ENCODE results near the gene AMOTL1.

Gene AMOTL1, protein sequence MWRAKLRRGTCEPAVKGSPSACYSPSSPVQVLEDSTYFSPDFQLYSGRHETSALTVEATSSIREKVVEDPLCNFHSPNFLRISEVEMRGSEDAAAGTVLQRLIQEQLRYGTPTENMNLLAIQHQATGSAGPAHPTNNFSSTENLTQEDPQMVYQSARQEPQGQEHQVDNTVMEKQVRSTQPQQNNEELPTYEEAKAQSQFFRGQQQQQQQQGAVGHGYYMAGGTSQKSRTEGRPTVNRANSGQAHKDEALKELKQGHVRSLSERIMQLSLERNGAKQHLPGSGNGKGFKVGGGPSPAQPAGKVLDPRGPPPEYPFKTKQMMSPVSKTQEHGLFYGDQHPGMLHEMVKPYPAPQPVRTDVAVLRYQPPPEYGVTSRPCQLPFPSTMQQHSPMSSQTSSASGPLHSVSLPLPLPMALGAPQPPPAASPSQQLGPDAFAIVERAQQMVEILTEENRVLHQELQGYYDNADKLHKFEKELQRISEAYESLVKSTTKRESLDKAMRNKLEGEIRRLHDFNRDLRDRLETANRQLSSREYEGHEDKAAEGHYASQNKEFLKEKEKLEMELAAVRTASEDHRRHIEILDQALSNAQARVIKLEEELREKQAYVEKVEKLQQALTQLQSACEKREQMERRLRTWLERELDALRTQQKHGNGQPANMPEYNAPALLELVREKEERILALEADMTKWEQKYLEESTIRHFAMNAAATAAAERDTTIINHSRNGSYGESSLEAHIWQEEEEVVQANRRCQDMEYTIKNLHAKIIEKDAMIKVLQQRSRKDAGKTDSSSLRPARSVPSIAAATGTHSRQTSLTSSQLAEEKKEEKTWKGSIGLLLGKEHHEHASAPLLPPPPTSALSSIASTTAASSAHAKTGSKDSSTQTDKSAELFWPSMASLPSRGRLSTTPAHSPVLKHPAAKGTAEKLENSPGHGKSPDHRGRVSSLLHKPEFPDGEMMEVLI

DNA sequence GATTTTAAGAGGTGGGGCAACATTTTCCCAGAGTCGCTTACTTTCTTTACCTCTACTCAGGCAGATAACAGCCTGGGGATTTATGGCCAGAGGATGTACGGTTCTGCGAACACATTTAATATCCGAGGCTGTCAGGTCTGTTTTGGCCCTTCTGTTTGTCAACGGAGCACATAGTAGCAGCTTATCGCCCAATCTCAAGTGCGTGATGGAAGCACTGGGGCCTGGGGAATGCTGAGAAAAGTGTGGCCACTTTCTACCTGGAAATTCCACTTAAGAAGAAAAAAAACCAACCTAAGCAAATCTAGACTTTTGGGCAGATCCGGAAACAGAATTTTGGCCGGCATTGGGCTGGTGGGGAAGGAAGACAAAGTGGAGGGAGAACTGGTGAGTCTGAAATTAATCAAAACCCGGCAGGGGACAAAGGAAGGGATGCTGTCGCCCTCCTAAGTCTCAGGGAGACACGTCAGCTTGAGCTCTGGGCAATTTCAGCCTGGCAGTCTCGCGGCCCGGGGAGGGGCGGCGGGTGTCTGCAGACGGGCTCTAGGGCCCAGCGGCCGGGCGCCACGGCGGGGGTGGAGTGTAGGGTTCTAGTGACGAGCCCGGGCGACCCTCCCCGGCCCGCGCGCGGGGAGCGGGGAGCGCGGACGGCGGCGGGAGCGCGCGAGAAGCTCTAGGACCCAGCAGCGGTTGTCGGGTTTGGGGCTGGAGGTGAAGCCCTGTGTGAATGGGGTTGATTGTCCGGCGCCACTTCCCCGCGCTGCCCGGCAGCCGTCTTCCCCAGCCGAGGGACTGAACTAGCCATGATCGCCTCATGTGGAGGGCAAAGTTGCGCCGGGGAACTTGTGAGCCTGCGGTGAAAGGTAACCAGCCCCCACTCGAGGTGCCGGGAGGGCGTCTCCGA lies at the start of gene AMOTL1:
Gene AMOTL1, plus strand, starts transcription at position 656 of the 901 bp plus-strand sequence. Its CDS starts 156 bp downstream, at position 812.
- DNase-seq = peak; percentile 72

DNA sequence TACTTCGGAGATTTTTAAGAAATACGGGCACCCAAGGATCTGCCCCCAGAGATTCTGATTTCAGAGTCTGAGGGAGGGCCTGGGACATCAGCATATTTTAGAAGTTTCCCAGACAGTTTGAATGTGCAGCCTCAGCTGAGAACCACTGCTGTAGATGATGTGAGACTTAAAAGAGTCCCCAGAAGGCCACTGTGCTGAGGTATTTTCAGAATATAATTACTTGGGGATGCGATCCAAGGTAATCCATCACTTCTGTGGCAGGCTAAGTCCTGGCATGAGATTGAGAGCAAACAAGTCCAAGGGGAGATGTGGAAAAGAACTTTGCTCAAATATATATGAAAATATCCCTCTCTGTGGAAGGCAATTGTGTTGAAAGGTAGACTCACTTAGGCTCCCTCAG lies 48.3 kb upstream of the AMOTL1 start:
- no peak for DNase-seq

DNA sequence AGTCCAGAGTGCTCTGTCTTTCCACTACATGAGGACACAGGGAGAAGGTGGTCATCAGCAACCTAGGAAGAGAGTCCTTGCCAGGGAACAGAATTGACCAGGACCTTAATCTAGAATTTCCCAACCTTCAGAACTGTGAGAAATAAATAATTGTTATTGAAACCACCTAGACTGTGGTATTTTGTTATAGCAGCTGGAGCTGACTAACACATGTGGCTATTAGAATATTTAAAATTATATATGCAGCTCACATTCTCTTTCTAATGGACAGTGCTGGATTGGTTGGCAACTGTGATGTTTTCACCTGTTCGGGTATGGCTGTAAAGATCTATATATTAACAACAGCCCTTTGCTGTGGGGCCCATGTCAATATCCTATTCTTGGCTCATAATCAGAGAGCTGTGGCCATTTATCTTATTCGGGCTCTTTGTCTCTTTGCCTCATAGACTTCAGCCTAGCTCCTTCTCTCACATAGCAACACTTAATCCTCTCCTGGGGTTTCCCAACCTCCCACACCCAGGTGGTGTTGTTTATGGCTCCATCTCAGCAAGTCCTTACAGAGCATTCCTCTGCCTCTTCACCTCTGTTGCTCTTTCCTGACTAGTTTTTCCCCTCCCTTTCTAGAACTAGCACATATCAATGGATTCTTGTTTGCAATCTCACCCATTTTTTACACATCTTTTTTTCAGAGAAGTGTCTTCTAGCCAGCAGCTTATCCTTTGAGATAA lies 46.4 kb upstream of the AMOTL1 start:
- DNase-seq = no peak

DNA sequence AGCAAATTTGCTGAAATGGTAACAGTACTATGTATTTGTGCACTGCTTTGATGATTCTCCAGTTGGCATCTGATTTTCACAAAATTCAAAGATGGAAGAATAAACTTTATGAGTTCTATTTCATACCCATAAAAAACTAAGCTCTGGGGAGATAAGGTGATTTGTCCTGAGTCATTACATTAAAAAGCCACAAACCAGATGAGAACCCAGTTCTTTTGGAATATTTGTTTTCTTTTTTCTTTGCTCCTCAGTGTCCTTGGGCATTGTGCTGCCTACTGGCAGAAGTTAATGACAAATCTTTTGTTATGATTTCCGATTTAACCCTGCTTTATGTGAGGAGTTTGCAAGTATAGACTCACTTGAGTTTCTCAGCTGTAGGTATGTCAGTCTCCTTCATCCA lies 45.4 kb upstream of the AMOTL1 start:
- DNase-seq = no peak

DNA sequence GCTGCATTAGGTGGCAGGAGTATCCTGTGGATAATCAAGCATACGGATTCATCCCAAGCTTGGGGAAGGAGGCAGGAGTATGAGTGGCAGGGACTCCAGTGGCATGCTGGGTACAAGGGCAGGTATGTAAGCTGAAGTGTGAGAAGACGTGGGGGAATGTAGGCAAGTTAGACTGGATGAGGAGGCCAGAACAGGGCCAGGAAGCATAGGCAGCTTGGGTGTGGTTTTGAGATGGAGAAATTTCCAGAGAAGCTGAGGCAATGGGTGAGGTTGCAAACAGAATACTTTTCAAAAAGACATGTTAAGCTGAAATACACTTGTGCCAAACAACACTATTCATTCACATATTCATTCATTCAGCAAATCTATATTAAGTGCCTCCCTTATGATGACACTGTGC lies 43.1 kb upstream of the AMOTL1 start:
- no peak for DNase-seq

DNA sequence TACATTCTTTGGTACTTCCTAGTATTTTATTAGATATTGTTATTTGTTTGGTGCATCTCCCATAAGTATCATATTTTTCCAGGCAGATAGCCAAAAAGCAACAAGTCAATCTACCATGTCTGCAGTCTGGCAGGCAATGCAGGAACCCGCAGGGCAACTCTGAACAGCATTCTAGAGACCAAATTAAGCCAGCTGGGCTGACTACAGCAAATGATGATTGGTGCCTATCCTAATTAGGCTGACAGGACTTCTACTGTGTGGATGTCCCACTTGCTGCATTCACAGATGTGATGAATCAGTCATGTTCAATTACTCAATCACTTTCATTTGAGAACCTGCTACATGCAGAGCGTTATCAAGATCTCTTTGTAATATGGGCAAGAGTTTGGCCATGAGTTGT lies 40.3 kb upstream of the AMOTL1 start:
- no peak for DNase-seq

DNA sequence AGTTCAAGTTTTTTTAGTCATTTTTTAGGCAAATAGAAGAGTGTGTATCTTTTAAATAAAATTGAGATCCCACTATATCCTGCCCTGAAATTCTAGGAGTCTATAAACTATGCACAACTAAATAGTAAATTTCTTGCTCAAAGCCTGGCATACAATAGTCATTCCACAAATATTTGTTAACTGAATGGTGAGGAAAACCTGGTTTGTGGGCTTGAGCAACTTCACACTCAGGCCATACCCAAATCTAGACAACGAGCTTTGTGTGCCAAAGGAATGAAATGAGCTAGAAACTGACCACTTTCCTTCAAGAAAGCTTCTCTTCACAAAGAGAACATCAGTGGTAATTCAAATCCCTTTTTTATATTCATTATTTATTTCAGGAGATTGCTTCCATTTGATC lies 39.6 kb upstream of the AMOTL1 start:
- no peak for DNase-seq

DNA sequence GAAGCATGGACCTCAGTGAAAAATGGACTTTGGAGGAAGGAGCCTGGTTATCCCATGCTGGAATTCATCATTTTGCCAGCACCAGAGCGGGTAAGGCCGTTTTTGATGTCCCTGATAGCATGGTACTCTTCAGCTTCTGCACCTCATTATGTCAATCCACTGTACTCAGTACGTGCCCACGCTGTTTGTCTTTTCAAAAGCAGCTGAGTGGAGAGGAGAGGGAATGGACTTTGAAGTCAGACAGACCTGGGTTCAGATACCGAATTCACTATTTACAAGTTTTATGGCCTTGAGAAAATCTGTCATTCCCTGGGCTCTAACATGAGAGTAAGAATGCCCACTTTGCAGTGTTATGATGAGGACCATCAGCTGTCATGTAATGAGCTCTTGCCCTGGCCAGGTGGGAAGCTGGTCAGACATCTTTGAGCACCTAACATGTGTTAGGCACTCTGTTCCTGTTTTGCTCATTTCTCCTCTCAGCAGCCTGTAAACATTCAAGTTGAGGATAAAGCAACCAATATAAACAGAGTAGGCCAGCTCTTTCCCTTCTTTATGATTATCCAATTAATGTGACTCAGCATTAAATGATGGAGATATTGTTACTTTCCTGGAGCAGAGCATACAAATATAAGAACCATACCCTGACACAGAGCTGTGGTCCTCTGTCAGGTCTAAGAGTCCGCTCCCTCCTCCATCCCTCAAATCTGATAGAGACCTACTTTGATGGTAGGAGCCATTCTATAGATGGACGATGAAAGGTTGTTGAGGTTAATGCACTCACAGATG lies 39.0 kb upstream of the AMOTL1 start:
- DNase-seq = no peak

DNA sequence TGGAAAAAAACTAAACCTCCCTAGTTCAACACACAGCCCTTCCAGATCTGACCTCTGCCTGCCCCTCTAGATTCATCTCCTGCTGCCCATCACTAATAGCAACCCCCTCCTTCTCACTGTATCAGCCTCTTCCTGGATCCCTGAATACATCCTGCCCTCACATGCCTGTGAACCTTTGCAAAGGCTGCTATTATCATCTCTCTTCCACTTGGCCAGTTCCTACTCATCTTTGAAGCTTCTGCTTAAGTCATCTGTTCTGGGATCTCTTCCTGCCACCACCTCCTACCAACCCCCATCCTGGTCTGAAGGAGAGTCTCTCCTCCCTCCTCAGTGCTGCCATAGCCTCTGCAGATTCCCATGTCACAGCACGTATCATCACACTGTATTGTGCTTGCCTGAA lies 38.0 kb upstream of the AMOTL1 start:
- DNase-seq = no peak

DNA sequence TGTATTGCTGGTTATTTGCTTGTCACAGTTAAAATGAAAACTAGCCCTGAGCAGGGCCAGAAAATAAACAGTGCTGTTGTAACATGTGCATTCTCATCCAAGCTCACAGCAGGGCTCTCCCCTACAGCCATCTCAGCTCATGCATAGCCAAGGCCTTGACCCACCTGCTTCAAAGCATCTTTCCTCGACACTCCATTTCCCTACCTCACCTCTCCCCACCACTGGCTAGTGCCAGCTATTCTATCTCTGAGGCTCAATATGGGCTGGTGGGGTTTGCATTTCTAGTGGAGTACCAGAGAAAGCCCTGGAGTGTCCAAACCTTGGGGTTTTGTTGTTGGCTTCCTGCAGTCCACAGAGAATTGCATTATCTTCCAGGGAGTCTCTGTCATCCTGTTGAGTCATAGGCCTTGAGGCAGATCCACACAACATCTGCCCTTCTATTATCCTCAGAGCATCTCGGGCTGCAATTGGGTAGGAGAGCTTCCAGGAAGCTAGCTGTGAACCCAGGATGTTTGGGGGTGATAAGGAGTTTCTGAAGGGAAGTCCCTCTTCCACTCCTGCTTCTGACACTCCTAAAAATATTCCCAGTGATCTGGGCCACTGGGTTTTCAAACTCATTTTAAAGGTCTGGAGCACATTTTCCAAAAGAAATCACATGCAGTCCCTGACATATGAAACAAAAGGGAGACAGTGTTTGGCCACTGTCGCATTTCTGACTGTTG lies 36.1 kb upstream of the AMOTL1 start:
- peak; percentile 54 for DNase-seq

DNA sequence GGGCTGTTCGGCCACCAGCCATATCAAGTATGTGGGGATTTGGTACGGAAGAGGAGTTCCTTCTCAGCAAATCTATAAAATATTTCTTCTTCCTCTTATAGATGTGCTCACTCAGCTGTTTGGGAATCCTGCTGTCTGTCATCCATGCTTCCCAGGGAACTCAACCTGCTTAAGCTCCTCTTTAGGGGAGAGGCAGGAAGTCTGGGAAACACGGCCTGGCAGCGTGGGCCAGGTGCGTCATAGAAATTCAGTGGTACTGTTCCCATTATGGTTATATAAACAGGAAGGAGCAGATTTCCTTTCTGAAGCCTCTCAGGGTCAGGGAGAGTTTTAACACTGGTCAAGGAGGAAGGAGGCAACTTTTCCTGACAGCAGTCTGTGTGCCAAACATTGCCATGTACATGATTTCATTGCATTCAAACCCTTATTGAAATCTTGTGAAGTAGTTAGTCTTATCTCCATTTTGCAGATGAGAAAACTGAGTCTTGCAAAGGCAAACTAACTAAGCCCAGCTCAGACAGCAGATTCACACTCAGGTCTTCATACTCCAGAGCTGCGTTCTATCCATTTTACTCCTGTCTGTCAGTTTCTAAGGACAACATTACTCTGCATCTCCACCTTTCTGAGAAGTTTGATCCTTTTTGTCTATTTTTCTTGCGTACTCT lies 35.4 kb upstream of the AMOTL1 start:
- no peak for DNase-seq

DNA sequence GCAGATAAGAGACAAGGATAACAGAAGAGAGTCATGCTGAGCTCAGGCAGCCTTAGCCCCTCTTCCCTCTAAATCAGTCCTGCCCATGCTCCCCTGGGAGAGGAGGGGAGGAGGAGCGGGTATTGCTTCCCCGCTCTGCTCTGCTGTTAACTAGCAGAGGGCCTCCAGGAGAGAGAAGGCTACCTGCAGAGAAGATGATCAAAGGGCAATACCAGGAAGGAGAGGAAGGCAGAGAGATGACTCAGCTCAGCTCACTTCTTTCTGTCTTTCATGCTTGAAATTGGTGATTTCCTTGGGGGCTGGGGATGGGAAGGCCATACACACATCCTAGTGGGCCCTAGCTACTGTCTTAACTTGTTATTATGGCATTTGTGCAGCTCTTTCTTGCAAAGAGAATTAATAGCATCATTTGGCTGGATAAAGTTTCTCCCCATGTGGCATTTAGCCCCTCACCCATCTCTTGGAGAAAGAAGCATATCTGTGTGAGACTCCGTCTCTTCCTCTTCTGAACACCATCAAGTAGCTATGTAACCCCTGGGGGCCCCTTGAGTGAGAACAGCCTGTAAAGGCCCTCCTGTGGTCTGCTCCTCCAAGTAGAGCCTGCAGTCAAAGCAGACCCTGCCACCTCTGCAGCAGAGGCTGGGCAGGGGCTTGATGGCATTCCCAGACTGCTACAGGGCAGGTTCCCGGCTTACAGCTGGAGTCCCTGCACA lies 33.4 kb upstream of the AMOTL1 start:
- DNase-seq = no peak

DNA sequence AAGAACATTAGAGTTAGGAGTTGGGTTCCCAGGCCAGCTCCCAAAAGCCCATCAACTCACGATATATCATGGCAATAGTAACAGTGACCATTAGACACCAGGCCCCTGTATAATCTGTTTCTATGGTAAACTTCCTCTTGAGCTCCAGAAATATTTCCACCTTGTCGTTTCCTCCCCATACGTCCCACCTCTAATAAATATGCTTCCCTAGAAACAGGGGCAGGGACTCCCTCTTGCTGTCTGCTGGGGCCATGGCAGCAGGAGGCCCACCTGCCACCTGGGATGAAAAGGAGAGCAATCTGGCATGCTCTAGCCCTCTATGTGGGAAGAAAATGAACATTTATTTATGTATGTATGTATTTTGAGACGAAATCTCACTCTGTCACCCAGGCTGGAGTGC lies 32.2 kb upstream of the AMOTL1 start:
- no peak for DNase-seq

DNA sequence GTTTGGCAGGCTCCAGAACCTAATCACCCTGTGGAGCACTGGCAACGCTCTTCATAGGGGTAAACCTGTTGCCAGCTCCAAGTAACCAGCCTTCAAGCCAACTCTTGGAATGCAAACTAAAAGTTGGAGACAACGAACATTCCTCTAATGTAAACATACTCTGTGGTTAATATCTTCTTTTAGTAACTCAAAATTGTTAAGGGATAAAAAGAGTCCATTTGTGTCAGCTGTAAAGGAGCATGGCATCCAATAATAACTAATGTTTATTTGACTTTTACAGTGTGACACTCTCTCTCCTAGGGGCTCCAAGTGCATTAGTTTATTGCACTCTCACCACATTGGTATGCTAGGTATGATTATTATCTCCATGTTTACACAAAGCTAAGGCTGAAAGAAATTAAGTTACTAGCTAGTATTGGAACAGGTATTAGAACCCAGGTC lies 31.0 kb upstream of the AMOTL1 start:
- DNase-seq = peak; percentile 5

DNA sequence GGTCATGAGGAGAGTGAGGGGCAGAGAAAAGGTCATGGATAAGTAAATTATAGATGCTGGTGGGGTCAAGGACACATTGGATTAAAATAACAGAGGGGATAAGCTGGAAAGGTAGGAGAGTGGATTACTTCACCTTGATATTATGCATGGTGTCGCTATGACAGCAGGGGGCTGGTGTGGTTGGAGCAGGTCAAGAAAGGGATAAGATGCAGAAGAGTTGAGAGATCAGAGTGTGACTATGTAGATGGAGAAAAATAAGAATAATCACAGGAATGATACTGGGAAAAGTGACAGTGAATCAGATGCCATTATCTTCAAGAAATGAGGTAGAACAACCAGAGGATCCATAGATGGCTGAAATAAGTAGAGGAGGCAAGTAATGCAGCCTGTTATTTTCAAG lies 29.4 kb upstream of the AMOTL1 start:
- no peak for DNase-seq

DNA sequence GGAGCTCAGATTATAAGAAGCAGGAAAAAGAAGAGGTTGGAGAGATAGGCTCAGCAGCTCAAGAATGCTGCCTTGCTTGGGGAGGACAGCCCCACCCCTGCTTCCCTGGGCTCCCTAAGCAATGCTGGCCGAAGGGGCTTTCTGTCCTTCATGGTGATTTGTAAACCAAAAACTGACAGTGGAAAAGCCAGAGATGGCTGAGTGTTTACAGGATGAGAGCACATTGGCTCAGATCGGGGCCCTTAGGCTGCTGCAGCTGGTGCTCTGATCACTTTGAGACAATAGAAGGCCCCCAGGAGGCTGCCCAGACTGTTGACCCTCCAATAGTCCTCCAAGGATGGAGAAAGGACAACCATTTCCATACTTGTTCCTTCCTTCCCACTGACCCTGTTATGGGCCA lies 28.8 kb upstream of the AMOTL1 start:
- no peak for DNase-seq

DNA sequence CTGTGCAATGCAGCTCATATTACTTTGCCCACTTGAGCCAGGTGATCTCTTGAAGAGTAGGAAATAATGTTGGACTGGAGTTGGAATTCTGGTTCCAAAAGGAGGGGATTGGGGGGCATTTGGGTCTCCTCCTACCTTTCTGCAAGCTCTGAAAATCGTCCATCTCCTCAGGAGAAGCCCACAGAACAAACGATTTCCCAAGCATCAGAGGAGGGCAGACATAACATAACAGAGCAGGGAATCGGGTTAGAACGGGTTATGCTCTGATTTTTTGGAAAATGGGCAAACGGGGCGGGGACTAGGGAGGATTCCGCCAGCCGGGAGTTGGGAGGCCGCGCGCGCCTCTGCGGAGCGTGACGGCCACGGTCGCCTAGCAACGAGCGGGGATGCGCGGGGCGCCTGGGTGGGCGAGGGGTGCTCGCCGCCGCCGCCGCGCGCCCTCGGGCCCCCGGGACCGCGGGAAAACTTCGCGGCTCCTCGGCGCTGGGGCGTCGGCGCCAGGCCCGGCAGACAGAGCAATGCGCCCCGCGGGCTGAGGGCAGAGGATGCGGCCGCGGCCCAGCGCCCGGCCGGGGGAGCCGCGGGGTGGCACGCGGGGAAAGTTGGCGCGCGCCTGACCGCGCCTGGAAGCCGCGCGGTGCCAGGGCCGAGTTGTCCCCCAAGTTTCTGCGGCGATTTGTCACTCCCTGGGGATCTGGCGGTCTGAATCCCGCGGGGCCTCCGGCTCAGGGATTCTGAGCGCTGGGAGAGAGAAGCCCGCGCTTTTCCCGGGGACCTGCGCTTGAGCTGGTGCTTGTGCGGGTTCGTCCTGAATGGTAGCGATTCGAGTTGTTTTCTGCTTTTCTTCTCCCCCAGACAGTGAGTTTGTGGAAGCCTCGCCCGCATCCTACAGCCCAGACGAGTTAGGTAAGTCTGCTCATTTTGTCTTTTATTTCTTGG lies 27.8 kb upstream of the AMOTL1 start:
- DNase-seq = peak; percentile 21
